HCT116 (cell line): Measurements from ENCODE around the gene SMURF1. TPM values are rescaled to one million over a fixed set of nuclear protein-coding genes. Genes with fewer than 3 reads are reported as not detected.

Experiments
- ATAC-seq: fragments of 200-7000 bp; cut with Tn5 transposase; 2 replicates; pipeline ENCODE4 v1.9.1; 2020; ENCODE audit warnings: mild to moderate bottlenecking, moderate library complexity
- BruUV-seq: library from RNA; stranded (reverse); fragments of 400-500 nt; replicated peaks from 2 replicates; lab custom pipeline; 2021; lab: Mats Ljungman, UMichigan
- CTCF ChIA-PET: fragments of 300-600 bp; sonication (Branson Sonifier 250); formaldehyde crosslinking; loops from one replicate; lab custom pipeline; 2021; ENCODE audit warnings: antibody characterized with exemption; lab: Charles Lee
- POLR2A ChIA-PET: fragments of 300-600, 350-600 bp; sonication (Branson Sonifier 250); formaldehyde crosslinking; loops from one replicate; lab custom pipeline; 2021; ENCODE audit warnings: antibody characterized with exemption; lab: Charles Lee
- RAD21 ChIA-PET, 2 experiments: fragments of 300-600 bp; sonication (Branson Sonifier 250); formaldehyde crosslinking; loops; one replicate each; lab custom pipeline; 2023; ENCODE audit warnings: low total read pairs in 2 of 2; ENCODE audit not compliant: uncharacterized antibody in 2 of 2, unreplicated experiment in 2 of 2, low non-redundant PET in 1 of 2; lab: Charles Lee
- DNase-seq: peaks from one replicate; pipeline ENCODE4 v3.0.0-alpha.2; 2010; ENCODE audit warnings: low read depth, low spot score
- H2AFZ ChIP-seq: fragments of 200-600 bp; shearing (Covaris generic), sonication (generic); 2 replicates; pipeline ENCODE4 v1.6.1; 2017; ENCODE audit warnings: low read depth, mixed run types, mixed read lengths, antibody characterized with exemption, low read length; ENCODE audit not compliant: poor library complexity, severe bottlenecking
- H3K27ac ChIP-seq: 2 replicates; pipeline ENCODE4 v1.5.1; 2012; ENCODE audit warnings: low read depth, low read length
- H3K27me3 ChIP-seq: fragments of 200-600 bp; sonication (generic); 2 replicates; pipeline ENCODE4 v1.6.1; 2016; ENCODE audit warnings: mixed run types, low read length, mixed read lengths; ENCODE audit not compliant: insufficient read depth
- H3K36me3 ChIP-seq, 2 experiments: fragments of 200-500 bp in 1 of 2; fragments of 200-600 bp in 1 of 2; sonication (Bioruptor generic) in 1 of 2; sonication (generic) in 1 of 2; 2 replicates each; pipeline versions ENCODE4 v1.5.1 to v1.6.1; 2014 to 2016; ENCODE audit warnings: low read length in 2 of 2, inconsistent platforms in 1 of 2, mixed read lengths in 1 of 2, mixed run types in 1 of 2; ENCODE audit not compliant: insufficient read depth in 2 of 2, control insufficient read depth in 1 of 2
- H3K4me1 ChIP-seq, 2 experiments: fragments of 200-600 bp in 1 of 2; sonication (generic) in 1 of 2; 2 replicates each; pipeline versions ENCODE4 v1.5.1 to v1.6.1; 2012 to 2017; ENCODE audit warnings: low read length in 2 of 2, inconsistent platforms in 1 of 2, mild to moderate bottlenecking in 1 of 2, mixed read lengths in 1 of 2, mixed run types in 1 of 2, moderate library complexity in 1 of 2; ENCODE audit not compliant: insufficient read depth in 2 of 2, control insufficient read depth in 1 of 2
- H3K4me2 ChIP-seq: fragments of 200-600 bp; sonication (generic); 2 replicates; pipeline ENCODE4 v1.6.1; 2017; ENCODE audit warnings: mixed run types, low read length, mixed read lengths
- H3K4me3 ChIP-seq, 2 experiments: fragments of 200-600 bp in 1 of 2; sonication (generic) in 1 of 2; replicated peaks in 1 of 2; 2 replicates each; pipeline ENCODE4 v1.5.1; 2011 to 2016; ENCODE audit warnings: low read length in 2 of 2, control low read depth in 1 of 2, low read depth in 1 of 2, mild to moderate bottlenecking in 1 of 2, mixed read lengths in 1 of 2, mixed run types in 1 of 2
- H3K79me2 ChIP-seq: fragments of 200-600 bp; sonication (generic); 2 replicates; pipeline ENCODE4 v1.6.1; 2017; ENCODE audit warnings: mild to moderate bottlenecking, mixed run types, low read length, moderate library complexity, mixed read lengths; ENCODE audit not compliant: insufficient read depth
- H3K9ac ChIP-seq: fragments of 200-600 bp; sonication (generic); 2 replicates; pipeline ENCODE4 v1.6.1; 2016; ENCODE audit warnings: low read length, mixed read lengths
- H3K9me2 ChIP-seq: fragments of 200-600 bp; sonication (generic), shearing (Covaris generic); 2 replicates; pipeline ENCODE4 v1.6.1; 2017; ENCODE audit warnings: mixed run types, mild to moderate bottlenecking, moderate library complexity; ENCODE audit not compliant: insufficient read depth
- H3K9me3 ChIP-seq, 2 experiments: fragments of 200-500 bp in 1 of 2; fragments of 200-600 bp in 1 of 2; sonication (Bioruptor generic) in 1 of 2; sonication (generic) in 1 of 2; 2 replicates each; pipeline ENCODE4 v1.6.1; 2014 to 2017; ENCODE audit warnings: low read length in 2 of 2, mixed read lengths in 2 of 2, inconsistent platforms in 1 of 2, low read depth in 1 of 2, mild to moderate bottlenecking in 1 of 2, mixed run types in 1 of 2, moderate library complexity in 1 of 2; ENCODE audit not compliant: control insufficient read depth in 1 of 2, insufficient read depth in 1 of 2
- H4K20me1 ChIP-seq: fragments of 200-600 bp; sonication (generic), shearing (Covaris generic); 2 replicates; pipeline ENCODE4 v1.6.1; 2017; ENCODE audit warnings: mixed run types, mild to moderate bottlenecking, moderate library complexity; ENCODE audit not compliant: insufficient read depth
- EGR1 ChIP-seq: IDR thresholded peaks from 2 replicates; pipeline ENCODE4 v1.6.1; 2012; ENCODE audit warnings: low read depth
- ELF1 ChIP-seq: IDR thresholded peaks from 2 replicates; pipeline ENCODE4 v1.6.1; 2012; ENCODE audit warnings: low read depth, borderline replicate concordance
- EZH2phosphoT487 ChIP-seq: fragments of 200-600 bp; IDR thresholded peaks from 2 replicates; pipeline ENCODE4 v1.6.1; 2018; ENCODE audit warnings: antibody characterized with exemption, borderline replicate concordance
- FOSL1 ChIP-seq: IDR thresholded peaks from 2 replicates; pipeline ENCODE4 v1.6.1; 2012; ENCODE audit warnings: low read depth
- JUND ChIP-seq: IDR thresholded peaks from 2 replicates; pipeline ENCODE4 v1.6.1; 2012
- MAX ChIP-seq: IDR thresholded peaks from 2 replicates; pipeline ENCODE4 v1.6.1; 2012
- POLR2AphosphoS5 ChIP-seq: IDR thresholded peaks from 2 replicates; pipeline ENCODE4 v1.6.1; 2011; ENCODE audit warnings: mild to moderate bottlenecking, low read depth, low read length, moderate library complexity
- RAD21 ChIP-seq: IDR thresholded peaks from 2 replicates; pipeline ENCODE4 v1.6.1; 2012; ENCODE audit warnings: low read depth, mild to moderate bottlenecking
- REST ChIP-seq: IDR thresholded peaks from 2 replicates; pipeline ENCODE4 v1.6.1; 2012; ENCODE audit warnings: low read depth
- SIN3A ChIP-seq: IDR thresholded peaks from 2 replicates; pipeline ENCODE4 v1.6.1; 2012; ENCODE audit warnings: low read depth
- SRF ChIP-seq: IDR thresholded peaks from 2 replicates; pipeline ENCODE4 v1.6.1; 2012; ENCODE audit warnings: low read depth
- TCF7L2 ChIP-seq: IDR thresholded peaks from 2 replicates; pipeline ENCODE4 v1.7.0; 2011; ENCODE audit warnings: borderline replicate concordance, inconsistent platforms; ENCODE audit not compliant: insufficient read depth, insufficient read length; ENCODE audit errors: extremely low read depth
- YY1 ChIP-seq: IDR thresholded peaks from 2 replicates; pipeline ENCODE4 v1.6.1; 2011; ENCODE audit warnings: low read length, low read depth, moderate library complexity, mild to moderate bottlenecking; ENCODE audit not compliant: insufficient replicate concordance; ENCODE audit errors: extremely low read depth
- ZFX ChIP-seq: fragments of 450-650 bp; IDR thresholded peaks from 2 replicates; pipeline ENCODE4 v1.6.1; 2017
- ZNF274 ChIP-seq: fragments of 200-500 bp; sonication (Bioruptor generic); IDR thresholded peaks from 2 replicates; pipeline ENCODE4 v1.6.1; 2014; ENCODE audit warnings: mild to moderate bottlenecking, low read depth, low read length, inconsistent platforms
- intact Hi-C: fragments of 100-400 bp; cut with micrococcal nuclease; formaldehyde crosslinking; loops from 2 replicates; pipeline ENCODE4 v1.10.0; 2022
- total RNA-seq: library from RNA; stranded (reverse); gene quantifications from one replicate; pipeline ENCODE4 v1.2.1, GENCODE V29; 2021; ENCODE audit not compliant: unreplicated experiment
- TF ChIP-seq, protein P1 (sequence below), 3 experiments: fragments of 200-600 bp in 1 of 3; sonication (generic) in 1 of 3; IDR thresholded peaks in 2 of 3; conservative IDR thresholded peaks in 1 of 3; 2 replicates each; pipeline ENCODE4 v1.5.1; 2012 to 2017; ENCODE audit warnings: low read depth in 2 of 3, low read length in 2 of 3, antibody characterized with exemption in 1 of 3, borderline replicate concordance in 1 of 3, control low read depth in 1 of 3, mild to moderate bottlenecking in 1 of 3, mixed read lengths in 1 of 3, mixed run types in 1 of 3, moderate library complexity in 1 of 3; ENCODE audit not compliant: insufficient read depth in 1 of 3

The SMURF1 gene
- total RNA-seq, 1 experiment from 2014 or later, result 24.6 TPM

DNA sequence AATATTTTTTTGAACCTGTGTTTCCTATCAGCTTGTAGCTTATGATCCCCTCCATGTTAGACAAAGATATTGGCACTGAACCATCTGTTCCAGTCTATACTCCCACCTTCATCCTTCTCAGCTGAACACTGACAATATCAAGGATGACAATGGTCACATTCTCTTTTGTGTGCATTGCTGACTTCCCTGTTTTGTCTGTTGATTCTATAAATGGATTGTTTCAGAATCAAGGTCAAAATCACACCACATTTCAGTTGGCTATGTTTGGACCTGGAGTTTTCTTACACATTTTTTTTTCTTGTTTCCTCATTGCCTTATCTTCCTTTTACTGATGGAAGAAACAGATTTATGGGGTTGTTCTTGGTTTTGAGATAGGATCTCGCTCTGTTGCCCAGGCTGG, 11.3 kb upstream of the SMURF1 start:
- no peak overlapping the region for H3K27ac ChIP-seq
- H3K9me2 ChIP-seq, result no peaks in the 10 kb centered on the region
- ChIA-PET RAD21 (interaction anchor here in 1 of 2 experiments (0.7 kb wide), 1 partner anchor 261 kb away, joined by 3 read pairs; no protein-coding TSS in a partner anchor), CTCF (no interaction called here), POLR2A (no interaction called here)
- no peak overlapping the region for H3K9ac ChIP-seq
- DNase-seq (no peak), ATAC-seq (no peak)
- H3K36me3 ChIP-seq, result no peaks in the 10 kb centered on the region
- no peaks in the 10 kb centered on the region for H3K27me3 ChIP-seq
- intact Hi-C loops, result no loop called here
- BruUV-seq, result no TSS peak
- TF ChIP-seq RAD21 (no peak), SRF (no peak), TCF7L2 (no peak), REST (no peak), MAX (no peak), JUND (no peak), ELF1 (no peak), POLR2AphosphoS5 (no peak), SIN3A (no peak), YY1 (no peak), EGR1 (no peak), FOSL1 (no peak), ZNF274 (no peak), ZFX (no peak), EZH2phosphoT487 (no peak)
- TF ChIP-seq, protein P1, sequence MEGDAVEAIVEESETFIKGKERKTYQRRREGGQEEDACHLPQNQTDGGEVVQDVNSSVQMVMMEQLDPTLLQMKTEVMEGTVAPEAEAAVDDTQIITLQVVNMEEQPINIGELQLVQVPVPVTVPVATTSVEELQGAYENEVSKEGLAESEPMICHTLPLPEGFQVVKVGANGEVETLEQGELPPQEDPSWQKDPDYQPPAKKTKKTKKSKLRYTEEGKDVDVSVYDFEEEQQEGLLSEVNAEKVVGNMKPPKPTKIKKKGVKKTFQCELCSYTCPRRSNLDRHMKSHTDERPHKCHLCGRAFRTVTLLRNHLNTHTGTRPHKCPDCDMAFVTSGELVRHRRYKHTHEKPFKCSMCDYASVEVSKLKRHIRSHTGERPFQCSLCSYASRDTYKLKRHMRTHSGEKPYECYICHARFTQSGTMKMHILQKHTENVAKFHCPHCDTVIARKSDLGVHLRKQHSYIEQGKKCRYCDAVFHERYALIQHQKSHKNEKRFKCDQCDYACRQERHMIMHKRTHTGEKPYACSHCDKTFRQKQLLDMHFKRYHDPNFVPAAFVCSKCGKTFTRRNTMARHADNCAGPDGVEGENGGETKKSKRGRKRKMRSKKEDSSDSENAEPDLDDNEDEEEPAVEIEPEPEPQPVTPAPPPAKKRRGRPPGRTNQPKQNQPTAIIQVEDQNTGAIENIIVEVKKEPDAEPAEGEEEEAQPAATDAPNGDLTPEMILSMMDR (IDR thresholded peaks at IDR 0.05 in 2 of 3, conservative IDR thresholded peaks at IDR 0.05 in 1 of 3; ENCODE audit: borderline replicate concordance in 1 of 3, insufficient read depth in 1 of 3, low read depth in 2 of 3, low read length in 2 of 3), result no peak
- no peaks in the 10 kb centered on the region for H3K4me1 ChIP-seq
- H2AFZ ChIP-seq, result peak overlapping the region; percentile 63
- no peaks in the 10 kb centered on the region for H4K20me1 ChIP-seq
- H3K9me3 ChIP-seq, result no peaks in the 10 kb centered on the region
- H3K79me2 ChIP-seq, result no peaks in the 10 kb centered on the region
- no peak overlapping the region for H3K4me2 ChIP-seq
- H3K4me3 ChIP-seq, result no peak overlapping the region
